A549 (cell line): ENCODE data around the gene ZNF79.

Experiments
- CTCF ChIP-seq: fragments of >200 bp; sonication (Bioruptor Twin); formaldehyde crosslinking; IDR thresholded peaks from 3 replicates; pipeline ENCODE4 v1.5.1; 2016
- ELK1 ChIP-seq: fragments of 150-350 bp; IDR thresholded peaks from 2 replicates; pipeline ENCODE4 v1.6.1; 2014; ENCODE audit warnings: low read depth, mild to moderate bottlenecking, low read length
- EP300 ChIP-seq, 2 experiments: fragments of >200 bp; sonication (Bioruptor Twin); formaldehyde crosslinking; IDR thresholded peaks; 2 replicates in 1 of 2; 3 replicates in 1 of 2; pipeline ENCODE4 v1.6.1; 2016 to 2017
- NR3C1 ChIP-seq: fragments of >200 bp; sonication (Bioruptor Twin); formaldehyde crosslinking; IDR thresholded peaks from 3 replicates; pipeline ENCODE4 v1.6.1; 2017
- POLR2A ChIP-seq: IDR thresholded peaks from 2 replicates; pipeline ENCODE4 v1.6.1; 2012; ENCODE audit warnings: mild to moderate bottlenecking, low read length
- RAD21 ChIP-seq, 2 experiments: fragments of >200 bp in 1 of 2; sonication (Bioruptor Twin) in 1 of 2; formaldehyde crosslinking in 1 of 2; IDR thresholded peaks in 1 of 2; conservative IDR thresholded peaks in 1 of 2; 2 replicates in 1 of 2; 3 replicates in 1 of 2; pipeline ENCODE4 v1.6.1; 2012 to 2018; ENCODE audit warnings: inconsistent platforms in 1 of 2
- REST ChIP-seq: fragments of 200-600 bp; sonication (generic); IDR thresholded peaks from 2 replicates; pipeline ENCODE4 v1.6.1; 2016; ENCODE audit warnings: antibody characterized with exemption, mild to moderate bottlenecking, moderate library complexity
- RFX5 ChIP-seq: fragments of 450-650 bp; IDR thresholded peaks from 2 replicates; pipeline ENCODE4 v1.7.1; 2014; ENCODE audit warnings: antibody characterized with exemption, mild to moderate bottlenecking, moderate library complexity

GRCh38 chr9:127451608-127451857 lies 27.4 kb downstream of the ZNF79 start:
- no peak for TF ChIP-seq CTCF
- TF ChIP-seq NR3C1, result no peak
- no peak for TF ChIP-seq REST
- no peak for TF ChIP-seq POLR2A
- TF ChIP-seq EP300 (IDR thresholded peaks at IDR 0.05), result no peak
- TF ChIP-seq RAD21 (conservative IDR thresholded peaks at IDR 0.05 in 1 of 2, IDR thresholded peaks at IDR 0.05 in 1 of 2), result no peak
- TF ChIP-seq ELK1, result no peak
- TF ChIP-seq RFX5, result no peak
